ENCODE results near the gene TBXAS1.

GRCh38 chr7:139782932-139783331 lies 46.1 kb upstream of the TBXAS1 start:
- TF ChIP-seq JUN (IDR thresholded peaks at IDR 0.05; ENCODE audit: low read depth, low read length) (no peak), POU5F1 (IDR thresholded peaks at IDR 0.05; ENCODE audit: low read depth, low read length) (no peak), EGR1 (IDR thresholded peaks at IDR 0.05; ENCODE audit: borderline replicate concordance, low read depth, low read length) (no peak), EZH2 (IDR thresholded peaks at IDR 0.05; ENCODE audit: low read depth, low read length, severe bottlenecking) (no peak), HDAC6 (IDR thresholded peaks at IDR 0.05; ENCODE audit: low read depth, low read length) (no peak), BCL11A (IDR thresholded peaks at IDR 0.05; ENCODE audit: low read depth in 2 of 2, low read length in 2 of 2) (no peak), CREB1 (IDR thresholded peaks at IDR 0.05) (no peak), SP4 (IDR thresholded peaks at IDR 0.05; ENCODE audit: low read length) (no peak), CTCF (IDR thresholded peaks at IDR 0.05; ENCODE audit: control extremely low read depth in 1 of 3, insufficient read depth in 1 of 3, low read depth in 1 of 3, low read length in 3 of 3) (no peak), RFX5 (IDR thresholded peaks at IDR 0.05; ENCODE audit: borderline replicate concordance, low read depth, low read length) (no peak)

Measured in H1 (cell line).